Measurements from ENCODE around the gene SRGN.
A peak's percentile ranks its signal among the peaks of the same experiment; 100 is the strongest.

The SRGN gene

DNA sequence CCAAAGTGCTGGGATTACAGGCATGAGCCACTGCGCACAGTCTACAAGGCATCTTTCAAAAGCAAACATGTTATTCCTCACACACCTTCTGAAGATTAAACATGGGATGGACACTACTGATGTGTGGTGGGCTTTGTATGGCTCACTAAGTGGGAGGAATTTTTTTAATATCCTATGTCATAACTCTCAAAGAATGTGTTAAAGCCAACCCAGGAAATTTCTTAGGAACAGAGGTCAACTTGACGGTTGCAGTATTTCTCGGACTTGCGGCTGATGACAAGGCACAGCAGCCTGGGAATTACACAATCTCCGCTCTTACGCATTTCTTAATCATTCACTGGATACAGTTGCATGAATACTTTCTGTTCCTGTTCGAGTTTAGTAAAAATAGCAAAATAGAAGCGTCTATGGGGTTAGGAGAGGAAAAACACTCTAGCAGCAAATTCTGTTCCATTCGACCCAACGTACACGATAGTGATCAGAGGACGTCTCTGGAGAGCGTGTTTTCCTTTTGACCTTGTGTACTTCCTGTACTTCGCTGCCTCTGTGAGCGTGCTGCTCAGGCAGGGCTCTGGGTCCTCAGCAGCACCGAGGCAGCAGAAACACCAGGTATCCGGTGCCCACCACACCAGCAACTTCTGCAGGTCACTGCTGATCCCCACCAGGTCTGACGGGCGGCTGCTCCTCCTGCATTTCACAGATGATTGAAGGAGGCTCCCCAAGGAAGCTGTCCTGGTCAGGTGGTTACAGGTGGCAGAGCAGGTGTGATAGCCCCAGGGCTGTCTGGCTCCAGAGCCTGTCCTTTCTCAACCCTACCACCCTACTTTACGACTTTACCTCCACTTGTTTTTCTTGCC lies 26.4 kb upstream of the SRGN start:
- peak; percentile 88 for DNase-seq (ENCODE audit: low spot score)

GRCh38 chr10:69062901-69063300 lies 25.0 kb upstream of the SRGN start:
- DNase-seq (ENCODE audit: low spot score) = no peak

DNA sequence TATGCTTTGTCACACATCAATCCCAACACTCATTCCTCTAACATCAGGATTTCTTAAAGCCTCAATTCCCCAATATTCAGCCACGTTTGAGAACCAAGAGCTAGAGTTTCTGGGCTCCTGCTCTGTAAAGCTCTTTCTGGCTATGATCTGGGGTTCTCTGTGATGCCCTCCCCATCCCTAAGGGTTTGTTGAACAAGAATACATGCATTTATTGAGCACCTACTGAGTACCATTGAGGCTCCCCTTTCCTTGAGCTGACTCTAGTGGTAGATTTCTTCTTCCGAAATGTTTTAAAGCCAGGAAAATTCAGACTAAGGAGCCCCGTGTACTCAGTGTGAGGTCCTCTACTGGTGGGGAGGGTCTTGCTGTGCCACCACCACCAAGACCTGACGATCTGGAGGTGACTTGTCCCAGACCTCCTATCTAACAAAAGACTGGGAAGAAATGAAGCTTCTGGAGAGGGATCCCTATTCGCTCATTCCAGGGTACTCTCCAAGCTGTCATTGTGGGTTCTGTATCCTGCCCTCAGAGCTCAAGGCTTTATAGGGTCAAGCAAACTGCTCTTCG lies 23.1 kb upstream of the SRGN start:
- DNase-seq (ENCODE audit: low spot score) = no peak

- DNase-seq (ENCODE audit: low spot score) = peak; percentile 66
These were observed 22.2 kb upstream of the SRGN start for GRCh38 chr10:69065406-69066361.

GRCh38 chr10:69067189-69067588 lies 20.7 kb upstream of the SRGN start:
- no peak for DNase-seq (ENCODE audit: low spot score)

- no peak for DNase-seq (ENCODE audit: low spot score)
These were observed 19.4 kb upstream of the SRGN start for GRCh38 chr10:69068549-69068948.

DNA sequence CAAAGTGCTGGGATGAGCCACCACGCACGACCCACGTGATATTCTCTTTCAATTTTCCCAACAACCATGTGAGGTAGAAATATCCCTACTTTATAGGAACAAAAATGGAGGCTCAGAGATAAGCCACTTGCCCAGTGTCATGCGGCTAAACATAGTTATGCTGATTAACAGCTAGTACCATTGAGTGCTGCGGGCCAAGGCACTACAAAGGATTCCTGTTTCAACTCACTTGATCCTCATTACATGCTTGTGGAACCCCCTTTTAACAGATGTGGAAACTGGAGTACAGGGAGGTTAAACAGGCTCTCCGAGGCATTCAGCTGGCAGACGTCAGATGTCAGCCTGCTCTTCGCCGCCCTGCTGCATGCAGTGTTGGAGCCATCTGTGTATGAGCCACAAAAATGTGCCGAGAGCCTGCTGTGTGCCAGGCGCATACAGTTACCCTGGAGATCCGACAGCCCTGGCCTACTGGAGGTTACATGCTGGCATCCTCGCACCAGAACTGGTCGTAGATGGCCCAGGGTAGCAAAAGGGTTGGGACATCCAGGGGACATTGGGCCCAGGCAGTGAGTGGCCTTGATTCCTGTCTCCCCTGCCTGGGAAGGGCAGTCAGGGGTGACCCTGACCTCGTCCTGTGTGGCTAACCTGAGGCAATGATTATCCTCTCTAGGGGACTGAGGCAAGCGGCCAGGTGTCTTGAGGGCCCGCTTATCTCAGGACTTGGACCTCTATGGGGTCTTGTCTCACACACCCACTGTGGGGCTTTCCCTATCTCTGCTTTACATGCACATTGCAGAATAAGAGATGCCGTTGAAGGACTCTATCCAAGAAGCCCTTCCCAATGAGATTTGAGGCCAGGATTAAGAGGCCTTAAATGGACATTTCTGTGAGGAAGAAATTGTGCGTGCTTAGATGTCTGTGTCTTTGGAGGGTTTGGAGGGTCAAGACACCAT lies 18.5 kb upstream of the SRGN start:
- DNase-seq (ENCODE audit: low spot score) = peak; percentile 74

DNA sequence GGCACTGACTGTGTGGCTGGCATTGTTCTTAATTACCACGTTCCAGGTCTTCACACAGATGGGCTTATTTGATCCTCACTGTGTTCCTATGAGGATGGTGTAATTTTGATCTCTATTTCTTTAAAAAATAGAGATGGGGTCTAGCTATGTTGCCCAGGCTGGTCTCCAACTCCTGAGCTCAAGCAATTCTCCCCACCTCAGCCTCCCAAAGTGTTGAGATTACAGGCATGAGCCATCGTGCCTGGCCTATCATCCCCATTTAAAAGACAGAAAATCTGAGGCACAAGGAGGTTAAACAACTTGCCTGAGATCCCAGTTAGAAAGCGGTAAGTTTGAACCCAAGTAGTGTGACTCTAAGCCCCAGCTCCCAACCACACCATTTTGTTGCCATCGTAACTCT lies 17.0 kb upstream of the SRGN start:
- DNase-seq (ENCODE audit: low spot score) = no peak

- no peak for DNase-seq (ENCODE audit: low spot score)
These were observed 16.3 kb upstream of the SRGN start for GRCh38 chr10:69071610-69072009.

- DNase-seq (ENCODE audit: low spot score) = no peak
These were observed 14.9 kb upstream of the SRGN start for GRCh38 chr10:69073026-69073425.

GRCh38 chr10:69073736-69074364 lies 14.1 kb upstream of the SRGN start:
- DNase-seq (ENCODE audit: low spot score) = no peak

- DNase-seq (ENCODE audit: low spot score) = no peak
These were observed 13.4 kb upstream of the SRGN start for GRCh38 chr10:69074532-69074931.

- DNase-seq (ENCODE audit: low spot score) = no peak
These were observed 12.5 kb upstream of the SRGN start for GRCh38 chr10:69075431-69075830.

DNA sequence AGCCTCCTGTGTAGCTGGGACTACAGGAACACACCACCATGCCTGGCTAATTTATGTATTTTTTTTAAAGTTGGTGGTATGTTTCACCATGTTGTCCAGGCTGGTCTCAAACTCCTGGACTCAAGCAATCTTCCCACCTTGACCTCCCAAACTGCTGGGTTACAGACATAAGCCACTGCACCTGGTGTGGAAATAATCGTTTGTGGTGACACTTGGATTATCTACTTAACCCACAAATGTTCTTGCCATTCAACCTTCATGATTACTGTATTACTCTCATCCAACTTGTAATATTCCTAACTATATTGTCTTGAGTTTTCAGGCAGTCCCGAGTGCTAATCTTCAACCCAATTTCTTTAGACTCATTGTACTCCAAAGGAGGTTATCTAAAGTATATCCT lies 9.6 kb upstream of the SRGN start:
- DNase-seq (ENCODE audit: low spot score) = no peak

DNA sequence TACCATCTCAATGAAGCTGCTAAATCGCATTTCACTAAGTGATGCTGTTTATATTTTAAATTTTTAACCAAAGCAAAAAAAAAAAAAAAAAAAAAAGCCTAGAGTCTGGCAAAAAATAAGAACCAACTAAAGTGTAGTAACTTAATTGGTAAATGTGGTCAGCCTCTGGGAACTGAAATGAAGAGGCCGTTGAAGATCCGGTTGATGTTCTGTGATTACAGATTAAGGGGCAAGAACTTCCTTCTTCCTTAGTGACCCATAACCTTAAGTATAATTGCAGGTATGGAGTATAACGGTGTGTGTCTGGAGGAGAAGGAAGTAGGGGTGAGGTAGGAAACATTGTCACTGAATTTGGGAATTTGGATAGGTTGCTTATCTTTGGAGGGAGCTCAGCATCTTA lies 7.7 kb upstream of the SRGN start:
- DNase-seq (ENCODE audit: low spot score) = no peak

DNA sequence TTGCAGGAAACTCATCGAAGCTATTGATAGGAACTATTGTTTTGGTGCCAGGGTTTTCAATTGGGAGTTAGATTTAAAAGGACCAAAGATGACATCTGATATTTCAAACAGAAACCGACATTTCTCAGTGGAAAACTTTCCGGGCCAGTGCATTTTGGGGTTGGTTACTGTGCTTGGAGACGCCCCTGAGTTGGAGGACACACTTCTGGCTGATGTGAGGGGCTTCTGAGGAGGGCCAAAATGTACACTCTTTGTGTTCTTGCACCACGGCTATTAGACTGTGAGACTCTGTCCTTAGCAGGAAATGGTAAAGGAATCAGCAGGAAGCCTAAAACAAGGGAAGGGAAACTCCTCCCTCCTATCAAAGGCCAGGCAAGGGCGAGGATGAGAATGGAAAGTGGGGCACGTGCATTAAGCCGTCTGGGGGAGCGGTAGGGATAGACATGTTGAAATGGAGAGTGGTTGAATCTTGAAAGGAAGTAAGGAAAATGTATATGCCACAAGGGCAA lies 1.8 kb upstream of the SRGN start:
- peak; percentile 18 for DNase-seq (ENCODE audit: low spot score)

DNA sequence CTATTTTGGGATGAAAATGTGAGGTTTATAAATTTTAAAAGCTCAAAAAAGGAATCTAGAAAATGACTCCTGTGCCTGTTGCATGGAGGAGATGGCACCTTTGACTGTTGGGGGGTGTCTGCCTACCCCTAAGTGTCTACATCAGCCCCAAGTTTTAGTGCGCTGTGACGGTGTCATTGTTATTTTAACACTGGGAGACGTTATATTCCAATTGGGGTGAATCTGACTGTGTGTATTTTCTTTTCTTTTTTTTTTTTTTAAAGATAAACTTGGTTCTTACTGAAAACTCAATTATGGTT lies 517 bp downstream of the SRGN start:
- no peak for DNase-seq (ENCODE audit: low spot score)

GRCh38 chr10:69088801-69089501 lies 1.0 kb downstream of the SRGN start:
- no peak for DNase-seq (ENCODE audit: low spot score)

- no peak for DNase-seq (ENCODE audit: low spot score)
These were observed 2.0 kb downstream of the SRGN start for GRCh38 chr10:69089638-69090599.
